ENCODE results near the gene PSMB11.

Gene PSMB11

DNA sequence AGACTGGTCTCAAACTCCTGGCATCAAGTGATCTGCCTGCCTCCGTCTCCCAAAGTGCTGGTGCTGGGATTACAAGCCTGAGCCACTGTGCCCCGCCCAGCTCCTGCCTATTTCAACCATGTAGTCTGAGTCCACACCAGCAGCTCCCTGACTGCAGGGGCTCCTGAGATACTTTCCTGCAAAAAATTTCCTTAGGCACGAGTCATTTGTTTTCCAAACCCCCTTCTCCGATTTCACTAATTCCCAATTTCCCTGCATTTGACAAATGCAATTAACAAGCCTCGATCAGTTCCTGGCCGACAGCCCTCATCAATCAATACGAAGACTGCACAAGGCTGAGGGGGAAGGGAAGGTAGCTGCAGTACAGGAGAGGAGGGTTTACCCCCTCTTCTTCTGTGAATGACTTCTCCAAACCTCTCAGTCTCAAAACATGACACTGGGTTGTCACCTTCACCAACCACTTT, 17.4 kb upstream of the PSMB11 start:
- no peaks in the 10 kb centered on the region for H3K9me2 ChIP-seq (replicated peaks; ENCODE audit: low read depth, low read length)
- peaks cover 10% of the 10 kb centered on the region for H4K20me1 ChIP-seq (ENCODE audit: insufficient read depth, low read length, poor library complexity, severe bottlenecking)
- peak overlapping the region; percentile 36 for H3K4me2 ChIP-seq (ENCODE audit: low read depth, low read length, poor library complexity, severe bottlenecking)
- no peaks in the 10 kb centered on the region; the same call in 1 of the 2 replicates for H3K36me3 ChIP-seq (ENCODE audit: insufficient read depth, low read length)
- no peak overlapping the region for H3K9ac ChIP-seq (ENCODE audit: low read depth, low read length, poor library complexity, severe bottlenecking)
- TF ChIP-seq EZH2phosphoT487 (IDR thresholded peaks at IDR 0.05; ENCODE audit: borderline replicate concordance), result no peak
- TF ChIP-seq CTCF (conservative IDR thresholded peaks at IDR 0.05; ENCODE audit: low read length), result no peak
- peaks cover 30% of the 10 kb centered on the region for H3K4me1 ChIP-seq (ENCODE audit: insufficient read depth, low read length, poor library complexity, severe bottlenecking)
- H3K27me3 ChIP-seq (ENCODE audit: insufficient read depth, low read length, poor library complexity, severe bottlenecking), result no peaks in the 10 kb centered on the region
- no peaks in the 10 kb centered on the region for H3F3A ChIP-seq (ENCODE audit: low read depth)
- H2AFZ ChIP-seq (ENCODE audit: low read length), result no peak overlapping the region
- H3K79me2 ChIP-seq (ENCODE audit: insufficient read depth, low read length), result peaks cover 5% of the 10 kb centered on the region; the same call in 1 of the 2 replicates
- no peak overlapping the region for H3K4me3 ChIP-seq (ENCODE audit: low read length, poor library complexity, severe bottlenecking)
- no peaks in the 10 kb centered on the region for H3K9me3 ChIP-seq (ENCODE audit: insufficient read depth, low read depth, low read length)

DNA sequence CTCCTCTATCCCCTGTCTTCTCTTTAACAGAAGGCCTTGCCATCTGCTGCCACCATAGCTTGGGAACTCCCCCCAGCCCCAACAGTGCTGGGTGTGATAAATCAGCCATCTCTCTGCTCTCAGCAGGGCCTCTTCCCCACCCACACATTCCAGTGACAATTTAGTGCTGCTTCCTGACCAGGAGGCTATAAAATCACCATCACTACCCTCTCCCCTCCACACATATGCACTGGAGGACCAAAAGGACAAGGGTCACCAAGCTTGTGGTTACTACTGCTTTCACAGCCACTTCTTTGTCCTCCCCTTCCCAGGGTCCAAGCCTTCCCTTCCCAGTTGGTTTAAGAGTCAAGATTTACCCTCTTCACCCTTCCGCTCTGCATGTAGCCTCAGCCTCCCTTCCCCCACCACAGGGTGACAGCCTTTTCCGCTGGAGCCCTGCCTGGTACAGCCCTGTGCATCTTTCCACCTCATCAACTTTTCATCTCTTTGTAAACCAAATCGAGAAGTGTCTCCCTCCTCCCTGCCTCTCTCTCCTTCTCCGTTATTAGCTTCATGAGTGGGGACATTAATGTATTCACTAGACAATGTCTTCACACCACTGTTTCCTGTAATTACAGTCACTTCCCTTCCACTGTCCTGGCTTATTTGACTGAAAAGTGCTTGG, 16.7 kb upstream of the PSMB11 start:
- Histone ChIP-seq H3K27me3 (ENCODE audit: insufficient read depth, low read length, poor library complexity, severe bottlenecking) (no peaks in the 10 kb centered on the region), H3K9me3 (ENCODE audit: insufficient read depth, low read depth, low read length) (no peaks in the 10 kb centered on the region), H3K4me1 (ENCODE audit: insufficient read depth, low read length, poor library complexity, severe bottlenecking) (peaks cover 30% of the 10 kb centered on the region), H3K36me3 (ENCODE audit: insufficient read depth, low read length) (no peaks in the 10 kb centered on the region; the same call in 1 of the 2 replicates), H3K9me2 (replicated peaks; ENCODE audit: low read depth, low read length) (no peaks in the 10 kb centered on the region), H2AFZ (ENCODE audit: low read length) (no peak overlapping the region), H3K79me2 (ENCODE audit: insufficient read depth, low read length) (peaks cover 5% of the 10 kb centered on the region; the same call in 1 of the 2 replicates), H3K4me2 (ENCODE audit: low read depth, low read length, poor library complexity, severe bottlenecking) (peak overlapping the region; percentile 36), H3F3A (ENCODE audit: low read depth) (no peaks in the 10 kb centered on the region), H4K20me1 (ENCODE audit: insufficient read depth, low read length, poor library complexity, severe bottlenecking) (peaks cover 10% of the 10 kb centered on the region), H3K4me3 (ENCODE audit: low read length, poor library complexity, severe bottlenecking) (no peak overlapping the region), H3K9ac (ENCODE audit: low read depth, low read length, poor library complexity, severe bottlenecking) (no peak overlapping the region)
- TF ChIP-seq EZH2phosphoT487 (IDR thresholded peaks at IDR 0.05; ENCODE audit: borderline replicate concordance), result no peak
- TF ChIP-seq CTCF (conservative IDR thresholded peaks at IDR 0.05; ENCODE audit: low read length), result no peak

- no peak overlapping the region for H3K4me3 ChIP-seq (ENCODE audit: low read length, poor library complexity, severe bottlenecking)
- no peak overlapping the region for H2AFZ ChIP-seq (ENCODE audit: low read length)
- no peaks in the 10 kb centered on the region for H3K9me3 ChIP-seq (ENCODE audit: insufficient read depth, low read depth, low read length)
- H3K4me1 ChIP-seq (ENCODE audit: insufficient read depth, low read length, poor library complexity, severe bottlenecking), result peaks cover 38% of the 10 kb centered on the region
- H3K9me2 ChIP-seq (replicated peaks; ENCODE audit: low read depth, low read length), result no peaks in the 10 kb centered on the region
- H3K79me2 ChIP-seq (ENCODE audit: insufficient read depth, low read length), result peaks cover 31% of the 10 kb centered on the region
- H3F3A ChIP-seq (ENCODE audit: low read depth), result no peaks in the 10 kb centered on the region
- peaks cover 5% of the 10 kb centered on the region; the same call in 1 of the 2 replicates for H3K36me3 ChIP-seq (ENCODE audit: insufficient read depth, low read length)
- peak overlapping the region; percentile 43 for H3K4me2 ChIP-seq (ENCODE audit: low read depth, low read length, poor library complexity, severe bottlenecking)
- H3K9ac ChIP-seq (ENCODE audit: low read depth, low read length, poor library complexity, severe bottlenecking), result no peak overlapping the region
- peaks cover 17% of the 10 kb centered on the region for H4K20me1 ChIP-seq (ENCODE audit: insufficient read depth, low read length, poor library complexity, severe bottlenecking)
- H3K27me3 ChIP-seq (ENCODE audit: insufficient read depth, low read length, poor library complexity, severe bottlenecking), result no peaks in the 10 kb centered on the region
- no peak for TF ChIP-seq CTCF (conservative IDR thresholded peaks at IDR 0.05; ENCODE audit: low read length)
- TF ChIP-seq EZH2phosphoT487 (IDR thresholded peaks at IDR 0.05; ENCODE audit: borderline replicate concordance), result no peak
Measured at GRCh38 chr14:23028799-23029198, 13.2 kb upstream of the PSMB11 start.
